ENCODE data around the gene CHSY3.

- TF ChIP-seq GATA1 (IDR thresholded peaks at IDR 0.05; ENCODE audit: low read depth, low read length) (no peak), POLR2A (IDR thresholded peaks at IDR 0.05; ENCODE audit: low read length) (no peak)
These were observed 87.5 kb downstream of the CHSY3 start for GRCh38 chr5:129991780-129992179.
